CD14-positive monocyte (primary cell): ENCODE results near the gene MAP3K7CL. TPM values are rescaled to one million over a fixed set of nuclear protein-coding genes. Genes with fewer than 3 reads are reported as not detected.

Source experiments
- DNase-seq, 3 donors: peaks; one replicate each; pipeline ENCODE4 v3.0.0-alpha.2; 2011 to 2022
- H2AFZ ChIP-seq: 2 replicates; pipeline ENCODE4 v1.6.0; 2012; ENCODE audit warnings: mild to moderate bottlenecking, low read depth, low read length, inconsistent platforms; ENCODE audit not compliant: insufficient read depth, poor library complexity, severe bottlenecking
- H3K27ac ChIP-seq, 2 donors: 1 replicate in 1 of 2; 2 replicates in 1 of 2; pipeline ENCODE4 v1.5.1; 2012 to 2013; ENCODE audit warnings: low read length in 2 of 2, control low read depth in 1 of 2, inconsistent platforms in 1 of 2, low read depth in 1 of 2, mild to moderate bottlenecking in 1 of 2
- H3K27me3 ChIP-seq, 2 donors: one replicate each; pipeline versions ENCODE4 v1.6.0 to v1.6.1; 2011 to 2013; ENCODE audit warnings: low read length in 2 of 2; ENCODE audit not compliant: control insufficient read depth in 2 of 2, insufficient read depth in 2 of 2
- H3K36me3 ChIP-seq, 2 donors: replicated peaks in 1 of 2; 1 replicate in 1 of 2; 2 replicates in 1 of 2; pipeline versions ENCODE4 v1.5.1 to v1.6.1; 2012 to 2013; ENCODE audit warnings: low read length in 2 of 2, control low read depth in 1 of 2, inconsistent platforms in 1 of 2, mild to moderate bottlenecking in 1 of 2; ENCODE audit not compliant: insufficient read depth in 2 of 2, control insufficient read depth in 1 of 2
- H3K4me1 ChIP-seq, 2 donors: 1 replicate in 1 of 2; 2 replicates in 1 of 2; pipeline versions ENCODE4 v1.5.1 to v1.6.1; 2012 to 2013; ENCODE audit warnings: low read length in 2 of 2, control low read depth in 1 of 2, inconsistent platforms in 1 of 2, mild to moderate bottlenecking in 1 of 2, moderate library complexity in 1 of 2; ENCODE audit not compliant: insufficient read depth in 2 of 2, control insufficient read depth in 1 of 2
- H3K4me2 ChIP-seq: replicated peaks from 2 replicates; pipeline ENCODE3; 2012; ENCODE audit warnings: low read length, moderate library complexity, mild to moderate bottlenecking; ENCODE audit not compliant: poor library complexity, severe bottlenecking; ENCODE audit errors: extremely low read depth
- H3K4me3 ChIP-seq, 3 experiments: fragments of 200-600 bp in 1 of 3; sonication (generic) in 1 of 3; replicated peaks in 1 of 3; 1 replicate in 2 of 3; 2 replicates in 1 of 3; pipeline ENCODE4 v1.5.1; 2011 to 2013; ENCODE audit warnings: low read length in 3 of 3, mild to moderate bottlenecking in 3 of 3, control low read depth in 2 of 3, low read depth in 2 of 3, inconsistent platforms in 1 of 3, moderate library complexity in 1 of 3
- H3K79me2 ChIP-seq: 2 replicates; pipeline ENCODE4 v1.6.0; 2012; ENCODE audit warnings: mild to moderate bottlenecking, control low read depth, inconsistent platforms, low read length, moderate library complexity; ENCODE audit not compliant: insufficient read depth
- H3K9ac ChIP-seq: 2 replicates; pipeline ENCODE4 v1.6.0; 2017; ENCODE audit warnings: low read length, mild to moderate bottlenecking; ENCODE audit not compliant: insufficient read depth, poor library complexity, severe bottlenecking
- H3K9me3 ChIP-seq, 2 donors: replicated peaks in 1 of 2; 1 replicate in 1 of 2; 2 replicates in 1 of 2; pipeline versions ENCODE4 v1.5.1 to v1.6.1; 2012 to 2013; ENCODE audit warnings: low read length in 2 of 2, control low read depth in 1 of 2; ENCODE audit not compliant: control insufficient read depth in 1 of 2, insufficient read depth in 1 of 2
- H4K20me1 ChIP-seq: 2 replicates; pipeline ENCODE4 v1.6.0; 2012; ENCODE audit warnings: mild to moderate bottlenecking, low read length, control low read depth, moderate library complexity; ENCODE audit not compliant: insufficient read depth
- H3K27ac Mint-ChIP-seq, 7 donors: one replicate each; pipeline ENCODE4 v1.8.0; 2020; ENCODE audit warnings: mild to moderate bottlenecking in 7 of 7, mixed read lengths in 7 of 7, moderate library complexity in 6 of 7, inconsistent platforms in 2 of 7
- H3K27me3 Mint-ChIP-seq, 3 donors: one replicate each; pipeline ENCODE4 v1.8.0; 2021 to 2022; ENCODE audit warnings: low read depth in 3 of 3, mild to moderate bottlenecking in 3 of 3, mixed read lengths in 3 of 3, moderate library complexity in 3 of 3, inconsistent platforms in 1 of 3
- H3K36me3 Mint-ChIP-seq, 2 donors: one replicate each; pipeline ENCODE4 v1.8.0; 2020; ENCODE audit warnings: mixed read lengths in 2 of 2, inconsistent platforms in 1 of 2, mild to moderate bottlenecking in 1 of 2
- H3K4me1 Mint-ChIP-seq: one replicate; pipeline ENCODE4 v1.8.0; 2020; ENCODE audit warnings: mild to moderate bottlenecking, mixed read lengths
- H3K4me3 Mint-ChIP-seq, 2 donors: one replicate each; pipeline ENCODE4 v1.8.0; 2020; ENCODE audit warnings: mild to moderate bottlenecking in 2 of 2, mixed read lengths in 2 of 2, moderate library complexity in 1 of 2
- H3K9me3 Mint-ChIP-seq, 7 donors: one replicate each; pipeline ENCODE4 v1.8.0; 2020 to 2022; ENCODE audit warnings: mixed read lengths in 7 of 7, mild to moderate bottlenecking in 6 of 7, moderate library complexity in 6 of 7, inconsistent platforms in 2 of 7
- CTCF ChIP-seq: fragments of 200-600 bp; IDR thresholded peaks from one replicate; pipeline ENCODE4 v1.8.0; 2022; ENCODE audit warnings: antibody characterized with exemption, mild to moderate bottlenecking
- WGBS: methylation state at CpG from one replicate; pipeline ENCODE4 v1.1.5; 2013; ENCODE audit warnings: missing lambda C conversion rate; ENCODE audit not compliant: insufficient coverage; 5-methylcytosine and 5-hydroxymethylcytosine counted together
- intact Hi-C, 2 donors: fragments of 100-400 bp; cut with micrococcal nuclease; formaldehyde crosslinking; loops; one replicate each; pipeline versions ENCODE4 v1.15.0 to v1.15.1; 2023
- polyA plus RNA-seq, 3 donors: library from polyadenylated mRNA; depleted of rRNA in 1 of 3; unstranded in 2 of 3; stranded (reverse) in 1 of 3; fragments of 300-500 nt in 2 of 3; fragments of >200 nt in 1 of 3; fragmentation: Illumina TruSeq in 2 of 3; gene quantifications; 1 replicate in 2 of 3; 2 replicates in 1 of 3; pipeline ENCODE4 v1.2.3, GENCODE V29; 2012 to 2021

Gene MAP3K7CL
- polyA plus RNA-seq, 3 donors, result 14.6 to 15.8 (median 15.7) TPM

GRCh38 chr21:29083306-29083705 lies 47.1 kb upstream of the MAP3K7CL start:
- H3K9me3 Mint-ChIP-seq, result peaks cover 0 to 2% (median 0%) of the 10 kb centered on the region in 7 donors
- Histone ChIP-seq H3K27ac (no peak overlapping the region), H3K4me3 (no peak overlapping the region), H3K9me3 (no peaks in the 10 kb centered on the region), H3K36me3 (no peaks in the 10 kb centered on the region), H3K9ac (no peak overlapping the region), H2AFZ (no peak overlapping the region), H4K20me1 (no peaks in the 10 kb centered on the region), H3K4me1 (peaks cover 46 to 48% of the 10 kb centered on the region in 2 donors), H3K4me2 (no peak overlapping the region), H3K27me3 (no peaks in the 10 kb centered on the region), H3K79me2 (no peaks in the 10 kb centered on the region)
- no peak overlapping the region for H3K4me3 Mint-ChIP-seq
- H3K27me3 Mint-ChIP-seq, result no peaks in the 10 kb centered on the region
- intact Hi-C loops, result no loop called here
- peaks cover 46% of the 10 kb centered on the region for H3K4me1 Mint-ChIP-seq
- no CpG with 5 or more reads among the region's 3 CpGs for WGBS
- DNase-seq, result no peak
- no peak for TF ChIP-seq CTCF
- peaks cover 0 to 2% of the 10 kb centered on the region in 2 donors for H3K36me3 Mint-ChIP-seq
- peak overlapping the region in 1 of 7 donors; percentile 3 for H3K27ac Mint-ChIP-seq

- H4K20me1 ChIP-seq, result no peaks in the 10 kb centered on the region
- H3K4me3 ChIP-seq, result no peak overlapping the region
- H3K27me3 ChIP-seq, result no peaks in the 10 kb centered on the region
- intact Hi-C loops, result no loop called here
- no peak overlapping the region for H3K4me3 Mint-ChIP-seq
- H3K4me1 ChIP-seq, result peaks cover 40 to 41% of the 10 kb centered on the region in 2 donors
- peaks cover 0 to 2% of the 10 kb centered on the region in 2 donors for H3K36me3 Mint-ChIP-seq
- no peaks in the 10 kb centered on the region for H3K36me3 ChIP-seq
- H3K27ac Mint-ChIP-seq, result no peak overlapping the region
- H3K79me2 ChIP-seq, result no peaks in the 10 kb centered on the region
- no peak overlapping the region for H2AFZ ChIP-seq
- WGBS, result no CpG with 5 or more reads among the region's 2 CpGs
- peaks cover 0 to 2% (median 0%) of the 10 kb centered on the region in 7 donors for H3K9me3 Mint-ChIP-seq
- no peak for TF ChIP-seq CTCF
- no peak for DNase-seq
- H3K9ac ChIP-seq, result no peak overlapping the region
- H3K27ac ChIP-seq, result no peak overlapping the region
- H3K27me3 Mint-ChIP-seq, result peaks cover 0 to 4% (median 0%) of the 10 kb centered on the region in 3 donors
- H3K9me3 ChIP-seq, result no peaks in the 10 kb centered on the region
- H3K4me2 ChIP-seq, result no peak overlapping the region
- H3K4me1 Mint-ChIP-seq, result peaks cover 37% of the 10 kb centered on the region
Observed at GRCh38 chr21:29084372-29084771, 46.1 kb upstream of the MAP3K7CL start.
